Loucy (cell line): ENCODE results near the gene LHX6.

Experiments
- H2AFZ ChIP-seq: fragments of 200-600 bp; sonication (generic); 2 replicates; pipeline ENCODE4 v1.6.0; 2016; ENCODE audit warnings: antibody characterized with exemption, mild to moderate bottlenecking, low read length, moderate library complexity
- H3F3A ChIP-seq: fragments of 200-600 bp; 2 replicates; pipeline ENCODE4 v1.6.0; 2016; ENCODE audit warnings: antibody characterized with exemption, low read depth, mild to moderate bottlenecking
- H3K27me3 ChIP-seq: fragments of 200-600 bp; sonication (generic); 2 replicates; pipeline ENCODE4 v1.6.1; 2014; ENCODE audit warnings: low read length, mild to moderate bottlenecking; ENCODE audit not compliant: insufficient read depth, poor library complexity, severe bottlenecking
- H3K36me3 ChIP-seq: fragments of 200-600 bp; sonication (generic); 2 replicates; pipeline ENCODE4 v1.6.1; 2016; ENCODE audit warnings: low read length; ENCODE audit not compliant: insufficient read depth
- H3K4me1 ChIP-seq: fragments of 200-600 bp; sonication (generic); 2 replicates; pipeline ENCODE4 v1.5.1; 2014; ENCODE audit warnings: low read length, mild to moderate bottlenecking; ENCODE audit not compliant: insufficient read depth, poor library complexity, severe bottlenecking
- H3K4me2 ChIP-seq: fragments of 200-600 bp; sonication (generic); 2 replicates; pipeline ENCODE4 v1.6.0; 2014; ENCODE audit warnings: antibody characterized with exemption, low read length, low read depth, mild to moderate bottlenecking; ENCODE audit not compliant: poor library complexity, severe bottlenecking
- H3K4me3 ChIP-seq: fragments of 200-600 bp; sonication (generic); 2 replicates; pipeline ENCODE4 v1.5.1; 2014; ENCODE audit warnings: low read length, mild to moderate bottlenecking, mixed read lengths; ENCODE audit not compliant: poor library complexity, severe bottlenecking
- H3K79me2 ChIP-seq: fragments of 200-600 bp; sonication (generic); 2 replicates; pipeline ENCODE4 v1.6.1; 2014; ENCODE audit warnings: low read length; ENCODE audit not compliant: insufficient read depth
- H3K9ac ChIP-seq: fragments of 200-600 bp; sonication (generic); 2 replicates; pipeline ENCODE4 v1.6.0; 2014; ENCODE audit warnings: mild to moderate bottlenecking, low read depth, low read length, moderate library complexity; ENCODE audit not compliant: poor library complexity, severe bottlenecking
- H3K9me2 ChIP-seq: fragments of 200-600 bp; sonication (generic); replicated peaks from 2 replicates; pipeline ENCODE4 v1.6.1; 2016; ENCODE audit warnings: low read depth, low read length, mixed read lengths
- H3K9me3 ChIP-seq: fragments of 200-600 bp; sonication (generic); 2 replicates; pipeline ENCODE4 v1.6.1; 2014; ENCODE audit warnings: mild to moderate bottlenecking, antibody characterized with exemption, low read length, low read depth; ENCODE audit not compliant: insufficient read depth
- H4K20me1 ChIP-seq: fragments of 200-600 bp; sonication (generic); 2 replicates; pipeline ENCODE4 v1.6.0; 2014; ENCODE audit warnings: antibody characterized with exemption, low read length, mild to moderate bottlenecking; ENCODE audit not compliant: insufficient read depth, poor library complexity, severe bottlenecking
- EZH2phosphoT487 ChIP-seq: fragments of 200-600 bp; IDR thresholded peaks from 2 replicates; pipeline ENCODE4 v1.6.1; 2018; ENCODE audit warnings: antibody characterized with exemption, mild to moderate bottlenecking, moderate library complexity, borderline replicate concordance
- TF ChIP-seq, protein P1 (sequence below): fragments of 200-600 bp; sonication (generic); conservative IDR thresholded peaks from 2 replicates; pipeline ENCODE4 v1.5.1; 2014; ENCODE audit warnings: mild to moderate bottlenecking, antibody characterized with exemption, low read length

The LHX6 gene

DNA sequence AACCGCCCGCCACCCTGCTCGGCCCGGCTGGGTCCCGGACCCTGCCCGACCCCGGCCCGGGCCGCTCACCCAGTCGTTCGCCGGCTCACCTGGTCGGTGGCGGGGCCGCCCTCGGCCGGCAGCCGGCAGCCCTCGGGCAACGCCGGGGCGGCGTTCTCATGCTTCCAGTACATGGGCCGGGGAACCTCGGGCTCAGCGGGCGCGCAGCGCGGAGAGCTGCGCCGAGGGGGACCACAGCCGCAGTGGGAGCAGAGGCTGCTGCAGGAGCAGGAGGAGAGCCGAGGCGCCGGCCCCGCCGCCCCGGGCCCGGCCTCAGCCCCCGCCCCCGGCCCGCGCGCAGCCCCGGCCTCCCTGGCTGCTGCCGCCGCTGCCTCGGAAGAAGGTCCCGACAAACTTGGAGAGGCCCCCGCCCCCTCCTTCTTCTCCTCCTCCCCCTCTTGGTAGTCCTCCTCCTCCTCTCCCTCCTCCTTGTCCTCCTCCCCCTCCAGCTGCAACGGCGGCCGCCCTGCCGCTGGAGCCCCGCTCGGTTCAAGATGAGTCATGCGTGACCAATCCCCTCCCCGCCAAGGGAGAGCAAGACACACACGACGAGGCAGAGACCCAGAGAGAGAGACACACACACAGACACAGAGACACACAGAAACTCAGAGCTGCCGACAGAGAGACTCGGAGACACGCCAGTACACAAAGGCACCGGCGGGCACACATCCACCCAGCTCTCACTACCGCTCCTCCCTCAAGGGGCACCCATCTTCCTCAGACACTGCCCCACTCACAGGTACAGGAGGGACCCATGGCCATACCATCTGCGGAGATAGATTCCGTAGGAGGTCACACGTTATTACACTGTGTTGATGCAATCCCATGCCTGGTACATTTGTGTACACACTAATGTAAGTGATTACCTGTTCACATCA is at the start of gene LHX6:
Gene LHX6, minus strand, starts transcription at position 390 of the 917 bp plus-strand sequence. Its CDS starts 217 bp downstream, at position 173.
- no peaks in the 10 kb centered on the region for H3K9me3 ChIP-seq
- H3K4me3 ChIP-seq, result no peak within 1 kb of the TSS
- H2AFZ ChIP-seq, result 0 out of 2 replicates have a peak within 1 kb of the TSS, but pooled peaks have one; percentile 26
- no peaks in the 10 kb centered on the region for H3K4me1 ChIP-seq
- H3K36me3 ChIP-seq, result no peaks in the 10 kb centered on the region
- no peaks in the 10 kb centered on the region for H3K79me2 ChIP-seq
- no peak within 1 kb of the TSS for H3K4me2 ChIP-seq
- H3F3A ChIP-seq, result no peaks in the 10 kb centered on the region
- H3K27me3 ChIP-seq, result no peaks in the 10 kb centered on the region
- H3K9ac ChIP-seq, result no peak within 1 kb of the TSS
- TF ChIP-seq, protein P1, sequence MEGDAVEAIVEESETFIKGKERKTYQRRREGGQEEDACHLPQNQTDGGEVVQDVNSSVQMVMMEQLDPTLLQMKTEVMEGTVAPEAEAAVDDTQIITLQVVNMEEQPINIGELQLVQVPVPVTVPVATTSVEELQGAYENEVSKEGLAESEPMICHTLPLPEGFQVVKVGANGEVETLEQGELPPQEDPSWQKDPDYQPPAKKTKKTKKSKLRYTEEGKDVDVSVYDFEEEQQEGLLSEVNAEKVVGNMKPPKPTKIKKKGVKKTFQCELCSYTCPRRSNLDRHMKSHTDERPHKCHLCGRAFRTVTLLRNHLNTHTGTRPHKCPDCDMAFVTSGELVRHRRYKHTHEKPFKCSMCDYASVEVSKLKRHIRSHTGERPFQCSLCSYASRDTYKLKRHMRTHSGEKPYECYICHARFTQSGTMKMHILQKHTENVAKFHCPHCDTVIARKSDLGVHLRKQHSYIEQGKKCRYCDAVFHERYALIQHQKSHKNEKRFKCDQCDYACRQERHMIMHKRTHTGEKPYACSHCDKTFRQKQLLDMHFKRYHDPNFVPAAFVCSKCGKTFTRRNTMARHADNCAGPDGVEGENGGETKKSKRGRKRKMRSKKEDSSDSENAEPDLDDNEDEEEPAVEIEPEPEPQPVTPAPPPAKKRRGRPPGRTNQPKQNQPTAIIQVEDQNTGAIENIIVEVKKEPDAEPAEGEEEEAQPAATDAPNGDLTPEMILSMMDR, result no peak
- no peak for TF ChIP-seq EZH2phosphoT487
- no peaks in the 10 kb centered on the region for H3K9me2 ChIP-seq
- no peaks in the 10 kb centered on the region for H4K20me1 ChIP-seq

DNA sequence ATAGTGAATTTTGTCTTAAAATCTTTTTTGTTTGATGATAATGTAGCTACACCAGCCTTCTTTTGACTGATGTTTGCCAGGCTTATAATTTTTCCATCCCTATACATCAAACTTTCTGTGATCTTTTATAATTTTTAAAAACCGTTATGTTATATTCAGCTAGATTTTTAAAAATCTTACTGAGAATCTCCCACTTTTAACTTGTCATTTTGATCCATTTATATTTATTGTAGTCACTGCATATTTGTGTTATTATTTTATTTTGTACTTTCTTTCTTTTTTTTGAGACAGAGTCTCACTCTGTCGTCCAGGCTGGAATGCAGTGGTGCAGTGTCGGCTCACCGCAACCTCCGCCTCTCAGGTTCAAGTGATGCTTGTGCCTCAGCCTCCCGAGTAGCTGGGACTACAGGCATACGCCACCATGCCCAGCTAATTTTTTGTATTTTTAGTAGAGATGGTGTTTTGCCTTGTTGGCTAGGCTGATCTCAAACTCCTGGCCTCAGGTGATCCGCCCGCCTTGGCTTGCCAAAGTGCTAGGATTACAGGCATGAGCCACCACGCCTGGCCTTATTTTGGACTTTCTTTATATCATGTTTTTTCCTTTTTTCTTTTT is 48.6 kb upstream of the LHX6 start:
- Histone ChIP-seq H3K4me2 (no peak overlapping the region), H3K4me1 (no peaks in the 10 kb centered on the region), H3K9me2 (no peaks in the 10 kb centered on the region), H3K36me3 (peaks cover 23% of the 10 kb centered on the region), H3K79me2 (peaks cover 18% of the 10 kb centered on the region; the same call in 1 of the 2 replicates), H2AFZ (no peak overlapping the region), H3K9ac (no peak overlapping the region), H3K27me3 (no peaks in the 10 kb centered on the region), H4K20me1 (no peaks in the 10 kb centered on the region), H3F3A (no peaks in the 10 kb centered on the region), H3K4me3 (no peak overlapping the region), H3K9me3 (no peaks in the 10 kb centered on the region)
- TF ChIP-seq, protein P1, result no peak
- no peak for TF ChIP-seq EZH2phosphoT487

DNA sequence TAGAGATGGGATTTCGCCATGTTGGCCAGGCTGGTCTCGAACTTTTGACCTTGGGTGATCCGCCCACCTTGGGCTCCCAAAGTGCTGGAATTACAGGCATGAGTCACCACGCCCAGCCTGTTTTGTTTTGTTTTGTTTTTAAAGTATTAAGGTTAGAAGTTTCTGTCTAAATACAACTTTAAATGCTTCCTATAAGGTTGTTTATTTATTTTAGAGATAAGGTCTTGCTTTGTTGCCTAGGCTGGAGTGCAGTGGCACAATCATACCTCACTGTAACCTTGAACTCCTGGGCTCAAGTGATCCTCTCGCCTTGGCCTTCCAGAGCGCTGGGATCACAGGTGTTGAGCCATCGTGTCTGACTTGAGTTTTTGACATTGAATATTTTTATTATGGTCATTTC is 47.3 kb upstream of the LHX6 start:
- TF ChIP-seq, protein P1, result no peak

More for the DNA sequence above, 47.3 kb upstream of the LHX6 start:
- Histone ChIP-seq H2AFZ (no peak overlapping the region), H4K20me1 (no peaks in the 10 kb centered on the region), H3K4me3 (no peak overlapping the region), H3K9ac (no peak overlapping the region), H3K9me3 (no peaks in the 10 kb centered on the region), H3K4me1 (no peaks in the 10 kb centered on the region), H3K36me3 (peaks cover 10% of the 10 kb centered on the region), H3K9me2 (no peaks in the 10 kb centered on the region), H3K4me2 (no peak overlapping the region), H3K27me3 (no peaks in the 10 kb centered on the region), H3F3A (no peaks in the 10 kb centered on the region), H3K79me2 (peaks cover 18% of the 10 kb centered on the region; the same call in 1 of the 2 replicates)
